GM19463 (cell line): ENCODE measurements around the gene PRKCE.

Source experiments
- ATAC-seq: cut with Tn5 transposase; IDR thresholded peaks from one replicate; pipeline ENCODE4 v1.9.1; 2021; ENCODE audit warnings: mild to moderate bottlenecking, moderate library complexity; ENCODE audit not compliant: unreplicated experiment

Gene PRKCE

GRCh38 chr2:46058140-46058539, 406.7 kb downstream of the PRKCE start:
- no peak for ATAC-seq

GRCh38 chr2:46062637-46063412, 411.4 kb downstream of the PRKCE start:
- no peak for ATAC-seq

- ATAC-seq, result no peak
These were observed 412.9 kb downstream of the PRKCE start for GRCh38 chr2:46064396-46064795.

GRCh38 chr2:46065152-46065551, 413.7 kb downstream of the PRKCE start:
- ATAC-seq, result no peak

- no peak for ATAC-seq
These were observed 414.6 kb downstream of the PRKCE start for GRCh38 chr2:46066116-46066515.

- ATAC-seq, result no peak
These were observed 415.1 kb downstream of the PRKCE start for GRCh38 chr2:46066601-46067000.

- ATAC-seq, result no peak
These were observed 415.6 kb downstream of the PRKCE start for GRCh38 chr2:46067062-46067461.

GRCh38 chr2:46067501-46068305, 416.2 kb downstream of the PRKCE start:
- no peak for ATAC-seq

GRCh38 chr2:46068636-46069035, 417.2 kb downstream of the PRKCE start:
- ATAC-seq, result no peak

- ATAC-seq, result no peak
These were observed 419.6 kb downstream of the PRKCE start for GRCh38 chr2:46071074-46071473.

GRCh38 chr2:46072101-46072820, 420.8 kb downstream of the PRKCE start:
- ATAC-seq, result no peak

- ATAC-seq, result no peak
These were observed 422.1 kb downstream of the PRKCE start for GRCh38 chr2:46073540-46074046.

GRCh38 chr2:46074501-46074900, 423.0 kb downstream of the PRKCE start:
- no peak for ATAC-seq

- no peak for ATAC-seq
These were observed 424.4 kb downstream of the PRKCE start for GRCh38 chr2:46075848-46076247.

GRCh38 chr2:46076251-46076650, 424.8 kb downstream of the PRKCE start:
- no peak for ATAC-seq

- no peak for ATAC-seq
These were observed 425.4 kb downstream of the PRKCE start for GRCh38 chr2:46076875-46077274.

GRCh38 chr2:46077522-46078107, 426.1 kb downstream of the PRKCE start:
- no peak for ATAC-seq

GRCh38 chr2:46079985-46080560, 428.6 kb downstream of the PRKCE start:
- no peak for ATAC-seq

GRCh38 chr2:46082531-46083485, 431.3 kb downstream of the PRKCE start:
- no peak for ATAC-seq
